Keratinocyte (primary cell): ENCODE results near the gene NCCRP1.

ENCODE experiments used
- CTCF ChIP-seq, 3 experiments: IDR thresholded peaks in 1 of 3; conservative IDR thresholded peaks in 1 of 3; optimal IDR thresholded peaks in 1 of 3; 2 replicates in 2 of 3; 3 replicates in 1 of 3; pipeline versions ENCODE3 to v1.5.1; 2011; ENCODE audit warnings: low read length in 3 of 3, mild to moderate bottlenecking in 3 of 3, moderate library complexity in 2 of 3, control low read depth in 1 of 3, inconsistent platforms in 1 of 3; ENCODE audit not compliant: insufficient read depth in 2 of 3; ENCODE audit errors: extremely low read depth in 1 of 3
- EZH2 ChIP-seq: IDR thresholded peaks from one replicate; pipeline ENCODE4 v1.6.1; 2012; ENCODE audit warnings: inconsistent platforms, mild to moderate bottlenecking, low read length, moderate library complexity

GRCh38 chr19:39162441-39163043 lies 34.2 kb upstream of the NCCRP1 start:
- no peak for TF ChIP-seq EZH2
- no peak for TF ChIP-seq CTCF (optimal IDR thresholded peaks at IDR 0.05 in 1 of 3, IDR thresholded peaks at IDR 0.05 in 1 of 3, conservative IDR thresholded peaks at IDR 0.05 in 1 of 3; ENCODE audit: extremely low read depth in 1 of 3, insufficient read depth in 2 of 3, low read length in 3 of 3)
